Measurements from ENCODE around the gene ERBB4. TPM values are rescaled to one million over a fixed set of nuclear protein-coding genes. Genes with fewer than 3 reads are reported as not detected.

ERBB4 gene
- total RNA-seq, 3 donors from 2014 or later, result 1.6 to 53.1 (median 18.4) TPM

DNA sequence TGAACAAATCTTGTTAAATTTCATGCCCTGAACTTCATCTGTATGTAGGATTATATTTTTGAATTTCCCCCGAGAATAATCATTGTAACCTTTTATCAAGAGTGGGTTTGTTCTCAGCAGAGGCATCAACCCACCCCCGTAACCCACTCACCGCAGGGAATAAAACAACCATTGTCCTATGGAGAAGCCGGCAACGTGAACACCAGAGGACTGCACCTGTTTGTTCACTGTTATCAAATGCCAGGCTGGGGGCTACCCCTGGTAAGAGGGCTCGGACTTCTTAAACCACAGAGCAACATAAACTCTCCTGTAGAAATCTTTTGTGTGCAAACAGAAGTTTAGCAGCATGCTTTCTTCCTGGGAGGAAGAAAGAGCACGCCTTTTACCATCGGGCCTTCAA lies 610.4 kb downstream of the ERBB4 start:
- TF ChIP-seq POLR2AphosphoS5 (IDR thresholded peaks at IDR 0.05) (no peak), POLR2A (IDR thresholded peaks at IDR 0.05) (no peak)
- TF ChIP-seq, protein P1, sequence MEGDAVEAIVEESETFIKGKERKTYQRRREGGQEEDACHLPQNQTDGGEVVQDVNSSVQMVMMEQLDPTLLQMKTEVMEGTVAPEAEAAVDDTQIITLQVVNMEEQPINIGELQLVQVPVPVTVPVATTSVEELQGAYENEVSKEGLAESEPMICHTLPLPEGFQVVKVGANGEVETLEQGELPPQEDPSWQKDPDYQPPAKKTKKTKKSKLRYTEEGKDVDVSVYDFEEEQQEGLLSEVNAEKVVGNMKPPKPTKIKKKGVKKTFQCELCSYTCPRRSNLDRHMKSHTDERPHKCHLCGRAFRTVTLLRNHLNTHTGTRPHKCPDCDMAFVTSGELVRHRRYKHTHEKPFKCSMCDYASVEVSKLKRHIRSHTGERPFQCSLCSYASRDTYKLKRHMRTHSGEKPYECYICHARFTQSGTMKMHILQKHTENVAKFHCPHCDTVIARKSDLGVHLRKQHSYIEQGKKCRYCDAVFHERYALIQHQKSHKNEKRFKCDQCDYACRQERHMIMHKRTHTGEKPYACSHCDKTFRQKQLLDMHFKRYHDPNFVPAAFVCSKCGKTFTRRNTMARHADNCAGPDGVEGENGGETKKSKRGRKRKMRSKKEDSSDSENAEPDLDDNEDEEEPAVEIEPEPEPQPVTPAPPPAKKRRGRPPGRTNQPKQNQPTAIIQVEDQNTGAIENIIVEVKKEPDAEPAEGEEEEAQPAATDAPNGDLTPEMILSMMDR (IDR thresholded peaks at IDR 0.05), result no peak
- no peaks in the 10 kb centered on the region for H3K4me1 ChIP-seq
- no peak for DNase-seq (ENCODE audit: low spot score in 2 of 2)
- intact Hi-C loops (cut with DNase I; ENCODE audit: low total_unique reads), result no loop called here
- H3K27ac ChIP-seq, result peak overlapping the region in 1 of 2 donors; percentile 20
- no peaks in the 10 kb centered on the region for H3K9me3 ChIP-seq
- H3K36me3 ChIP-seq, result no peaks in the 10 kb centered on the region
- no peaks in the 10 kb centered on the region for H3K27me3 ChIP-seq
- H3K4me3 ChIP-seq, result no peak overlapping the region

DNA sequence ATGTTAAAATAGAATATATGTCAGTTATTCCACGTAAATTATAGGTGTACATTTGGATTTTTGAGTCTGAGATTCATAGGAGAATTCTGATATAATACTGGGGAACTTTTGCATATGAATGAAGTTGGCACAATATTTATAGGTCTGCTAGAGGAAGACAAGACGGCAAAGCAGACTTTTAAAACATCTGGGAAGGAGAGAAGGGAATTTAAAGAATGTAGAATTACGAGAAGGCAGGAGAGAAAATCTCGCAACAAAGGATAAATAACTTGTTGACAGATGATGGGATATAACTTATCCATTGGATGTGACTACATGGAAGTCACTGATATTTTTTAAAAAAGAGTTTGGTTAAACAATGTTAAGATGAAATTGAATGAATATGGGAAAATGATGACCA lies 615.6 kb downstream of the ERBB4 start:
- DNase-seq (ENCODE audit: low spot score in 2 of 2), result no peak
- H3K27ac ChIP-seq, result no peak overlapping the region
- H3K4me1 ChIP-seq, result no peaks in the 10 kb centered on the region
- no peaks in the 10 kb centered on the region for H3K27me3 ChIP-seq
- intact Hi-C loops (cut with DNase I; ENCODE audit: low total_unique reads), result no loop called here
- H3K4me3 ChIP-seq, result no peak overlapping the region
- no peaks in the 10 kb centered on the region for H3K9me3 ChIP-seq
- H3K36me3 ChIP-seq, result no peaks in the 10 kb centered on the region
- TF ChIP-seq, protein P1 (IDR thresholded peaks at IDR 0.05), result no peak
- TF ChIP-seq POLR2A (IDR thresholded peaks at IDR 0.05), result no peak
- no peak for TF ChIP-seq POLR2AphosphoS5 (IDR thresholded peaks at IDR 0.05)

DNA sequence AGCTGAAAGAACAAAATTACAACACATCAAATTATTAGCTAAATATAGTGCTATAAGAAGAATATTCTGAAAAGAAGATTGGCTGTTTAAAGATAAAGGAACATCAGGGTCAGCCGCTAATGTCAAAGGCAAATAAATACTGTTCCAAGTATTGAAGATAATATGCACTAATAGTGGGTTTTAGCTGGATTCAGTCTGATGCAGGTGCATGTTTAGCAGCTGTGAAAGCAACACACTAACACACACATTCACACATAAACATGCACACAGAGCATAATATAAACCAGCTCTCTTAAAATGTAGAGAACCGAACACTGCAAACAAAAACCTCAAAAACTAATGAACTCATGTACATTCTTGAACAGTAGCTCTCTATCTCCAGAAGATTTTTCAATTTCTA lies 634.6 kb downstream of the ERBB4 start:
- intact Hi-C loops (cut with DNase I; ENCODE audit: low total_unique reads), result no loop called here
- TF ChIP-seq, protein P1 (IDR thresholded peaks at IDR 0.05), result no peak
- no peak for TF ChIP-seq POLR2AphosphoS5 (IDR thresholded peaks at IDR 0.05)
- TF ChIP-seq POLR2A (IDR thresholded peaks at IDR 0.05), result no peak
- no peak for DNase-seq (ENCODE audit: low spot score in 2 of 2)
- no peaks in the 10 kb centered on the region for H3K36me3 ChIP-seq
- H3K9me3 ChIP-seq, result no peaks in the 10 kb centered on the region
- H3K4me3 ChIP-seq, result no peak overlapping the region
- H3K27me3 ChIP-seq, result no peaks in the 10 kb centered on the region
- no peak overlapping the region for H3K27ac ChIP-seq
- H3K4me1 ChIP-seq, result no peaks in the 10 kb centered on the region

- Histone ChIP-seq H3K36me3 (no peaks in the 10 kb centered on the region), H3K27ac (no peak overlapping the region), H3K4me1 (no peaks in the 10 kb centered on the region), H3K27me3 (no peaks in the 10 kb centered on the region), H3K9me3 (no peaks in the 10 kb centered on the region), H3K4me3 (no peak overlapping the region)
- DNase-seq (ENCODE audit: low spot score in 2 of 2), result no peak
- intact Hi-C loops (cut with DNase I; ENCODE audit: low total_unique reads), result no loop called here
- TF ChIP-seq, protein P1 (IDR thresholded peaks at IDR 0.05), result no peak
- TF ChIP-seq POLR2AphosphoS5 (IDR thresholded peaks at IDR 0.05) (no peak), POLR2A (IDR thresholded peaks at IDR 0.05) (no peak)
These were observed 637.3 kb downstream of the ERBB4 start for GRCh38 chr2:211901226-211901846.

GRCh38 chr2:211900518-211900917 lies 638.1 kb downstream of the ERBB4 start:
- DNase-seq (ENCODE audit: low spot score in 2 of 2), result no peak

More at GRCh38 chr2:211900518-211900917, 638.1 kb downstream of the ERBB4 start:
- H3K4me3 ChIP-seq, result no peak overlapping the region
- no peaks in the 10 kb centered on the region for H3K9me3 ChIP-seq
- TF ChIP-seq POLR2AphosphoS5 (IDR thresholded peaks at IDR 0.05) (no peak), POLR2A (IDR thresholded peaks at IDR 0.05) (no peak)
- TF ChIP-seq, protein P1 (IDR thresholded peaks at IDR 0.05), result no peak
- H3K4me1 ChIP-seq, result no peaks in the 10 kb centered on the region
- H3K27ac ChIP-seq, result no peak overlapping the region
- H3K36me3 ChIP-seq, result no peaks in the 10 kb centered on the region
- intact Hi-C loops (cut with DNase I; ENCODE audit: low total_unique reads), result no loop called here
- H3K27me3 ChIP-seq, result no peaks in the 10 kb centered on the region

All from breast epithelium (tissue), 4 donors.